GM19455 (cell line): ENCODE results near the gene ZC3H12C.
"Not testable (repeated sequence)": the region's sequence is repeated elsewhere in the genome, so short reads cannot be mapped to it uniquely, and the experiment has no call there.

Experiments
- ATAC-seq: cut with Tn5 transposase; IDR thresholded peaks from one replicate; pipeline ENCODE4 v1.9.1; 2021; ENCODE audit not compliant: unreplicated experiment

Gene ZC3H12C

GRCh38 chr11:110208678-110209312 is 115.6 kb downstream of the ZC3H12C start:
- not testable (repeated sequence) for ATAC-seq

GRCh38 chr11:110209313-110209694 is 116.1 kb downstream of the ZC3H12C start:
- not testable (repeated sequence) for ATAC-seq

GRCh38 chr11:110217223-110217877 is 124.2 kb downstream of the ZC3H12C start:
- ATAC-seq: no peak

GRCh38 chr11:110217936-110218335 is 124.7 kb downstream of the ZC3H12C start:
- no peak for ATAC-seq

- ATAC-seq: no peak
Observed at GRCh38 chr11:110219006-110219785, 126.0 kb downstream of the ZC3H12C start.
